Measurements from ENCODE around the gene MED13L.

Gene MED13L

GRCh38 chr12:115947696-115948062 lies 329.8 kb downstream of the MED13L start:
- H3K9ac ChIP-seq, result no peak overlapping the region
- no peaks in the 10 kb centered on the region for H3K27me3 ChIP-seq
- no peak for TF ChIP-seq Cebpa-rat (IDR thresholded peaks at IDR 0.05)
- H4K20me1 ChIP-seq, result no peaks in the 10 kb centered on the region; a peak in 2 of 22 replicates
- no peaks in the 10 kb centered on the region for H3K4me1 ChIP-seq
- no peak overlapping the region for H3K27ac ChIP-seq
- H3K4me2 ChIP-seq, result no peak overlapping the region
- H3K36me3 ChIP-seq, result peaks cover 0 to 13% (median 0%) of the 10 kb centered on the region in 11 experiments; a peak in 5 of 22 replicates
- no peak overlapping the region for H3K4me3 ChIP-seq
- H3K9me3 ChIP-seq (replicated peaks in 1 of 11), result no peaks in the 10 kb centered on the region

- Histone ChIP-seq H3K4me1 (no peaks in the 10 kb centered on the region), H4K20me1 (no peaks in the 10 kb centered on the region; a peak in 1 of 22 replicates), H3K27ac (no peak overlapping the region), H3K4me2 (no peak overlapping the region), H3K9ac (no peak overlapping the region), H3K4me3 (no peak overlapping the region), H3K27me3 (no peaks in the 10 kb centered on the region), H3K36me3 (peaks cover 0 to 13% (median 0%) of the 10 kb centered on the region in 11 experiments; a peak in 5 of 22 replicates), H3K9me3 (replicated peaks in 1 of 11) (no peaks in the 10 kb centered on the region)
- no peak for TF ChIP-seq Cebpa-rat (IDR thresholded peaks at IDR 0.05)
These were observed 330.4 kb downstream of the MED13L start for GRCh38 chr12:115946867-115947695.

DNA sequence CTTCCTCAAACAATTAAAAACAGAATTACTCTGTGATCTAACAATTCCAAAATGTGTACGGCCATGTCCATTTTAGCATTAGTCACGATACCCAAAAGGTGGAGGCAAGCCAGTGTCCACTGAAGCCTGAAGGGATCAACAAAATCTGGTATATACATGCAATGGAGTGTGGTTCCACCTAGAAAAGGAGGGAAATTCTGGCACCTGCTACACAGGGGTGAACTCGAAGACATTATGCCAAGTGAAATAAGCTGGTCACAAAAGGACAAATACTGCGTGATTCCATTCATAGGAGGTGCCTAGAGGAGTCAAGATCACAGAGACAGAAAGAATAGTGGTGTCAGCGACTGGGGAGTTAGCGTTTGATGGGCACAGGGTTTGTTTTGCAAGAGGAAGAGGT lies 331.4 kb downstream of the MED13L start:
- Histone ChIP-seq H3K4me2 (no peak overlapping the region), H3K4me3 (no peak overlapping the region), H3K27me3 (no peaks in the 10 kb centered on the region), H3K36me3 (peaks cover 0 to 10% (median 0%) of the 10 kb centered on the region in 11 experiments; a peak in 5 of 22 replicates), H3K9me3 (replicated peaks in 1 of 11) (no peaks in the 10 kb centered on the region), H3K9ac (no peak overlapping the region), H3K4me1 (no peaks in the 10 kb centered on the region), H3K27ac (no peak overlapping the region), H4K20me1 (no peaks in the 10 kb centered on the region; a peak in 1 of 22 replicates)
- no peak for TF ChIP-seq Cebpa-rat (IDR thresholded peaks at IDR 0.05)

DNA sequence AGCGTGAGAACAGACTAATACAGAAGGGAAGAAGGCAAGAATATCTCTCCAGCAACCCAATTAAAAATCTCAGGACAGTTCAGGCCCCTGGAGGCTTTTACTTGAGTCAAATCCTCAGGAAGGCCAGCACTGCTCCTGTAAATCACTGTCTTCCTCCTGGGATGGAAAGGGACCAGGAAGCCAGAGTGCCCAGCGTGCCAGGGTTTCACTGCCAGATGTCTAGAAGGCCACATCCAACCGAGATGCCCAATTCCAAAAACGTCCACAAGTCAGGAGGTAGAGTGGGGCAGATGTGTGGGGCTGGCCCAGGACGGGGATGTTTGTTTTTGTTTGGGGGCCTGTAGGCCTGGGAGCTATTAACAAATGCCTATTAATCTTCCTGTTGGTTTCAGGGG lies 332.0 kb downstream of the MED13L start:
- Histone ChIP-seq H3K9ac (no peak overlapping the region), H3K4me2 (no peak overlapping the region), H3K36me3 (peaks cover 0 to 6% (median 0%) of the 10 kb centered on the region in 11 experiments; a peak in 5 of 22 replicates), H3K4me3 (no peak overlapping the region), H3K27me3 (no peaks in the 10 kb centered on the region), H3K9me3 (replicated peaks in 1 of 11) (peaks cover 0 to 2% (median 0%) of the 10 kb centered on the region in 11 experiments; a peak in 2 of 22 replicates), H3K4me1 (no peaks in the 10 kb centered on the region), H4K20me1 (no peaks in the 10 kb centered on the region; a peak in 1 of 22 replicates), H3K27ac (no peak overlapping the region)
- no peak for TF ChIP-seq Cebpa-rat (IDR thresholded peaks at IDR 0.05)

DNA sequence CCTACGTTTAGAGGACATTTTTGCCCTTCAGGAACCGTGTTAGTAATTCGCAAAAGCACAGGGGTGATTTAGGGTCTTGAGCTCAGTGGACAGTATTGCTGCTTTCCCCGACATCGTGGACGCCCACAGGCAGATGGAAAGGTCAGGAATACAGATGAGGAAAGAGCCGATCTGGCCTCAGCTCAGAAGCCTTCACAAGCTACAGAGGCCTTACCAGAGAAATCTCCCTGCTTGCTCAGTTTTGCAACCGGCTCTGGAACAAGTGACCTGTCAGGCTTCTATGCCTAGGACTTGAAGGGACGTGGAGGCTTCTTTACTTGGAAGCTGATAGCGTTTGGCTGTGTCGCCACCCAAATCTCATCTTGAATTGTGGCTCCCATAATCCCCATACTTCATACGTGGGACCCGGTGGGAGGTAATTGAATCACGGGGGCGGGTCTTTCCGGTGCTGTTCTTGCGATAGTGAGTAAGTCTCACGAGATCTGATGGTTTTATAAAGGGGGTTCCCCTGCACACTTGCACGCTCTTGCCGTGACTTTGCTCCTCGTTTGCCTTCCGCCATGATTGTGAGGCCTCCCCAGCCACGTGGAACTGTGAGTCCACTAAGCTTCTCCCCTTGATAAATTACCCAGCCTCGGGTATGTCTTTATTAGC lies 332.5 kb downstream of the MED13L start:
- H3K9me3 ChIP-seq (replicated peaks in 1 of 11), result peaks cover 0 to 8% (median 3%) of the 10 kb centered on the region in 11 experiments; a peak in 12 of 22 replicates
- no peak overlapping the region for H3K27ac ChIP-seq
- peaks cover 0 to under 1% (median 0%) of the 10 kb centered on the region in 11 experiments; a peak in 2 of 22 replicates for H3K36me3 ChIP-seq
- H3K27me3 ChIP-seq, result no peaks in the 10 kb centered on the region
- H3K9ac ChIP-seq, result no peak overlapping the region
- H4K20me1 ChIP-seq, result no peaks in the 10 kb centered on the region; a peak in 1 of 22 replicates
- H3K4me2 ChIP-seq, result no peak overlapping the region
- H3K4me1 ChIP-seq, result no peaks in the 10 kb centered on the region
- H3K4me3 ChIP-seq, result no peak overlapping the region
- TF ChIP-seq Cebpa-rat (IDR thresholded peaks at IDR 0.05), result no peak

- Histone ChIP-seq H3K9me3 (replicated peaks in 1 of 11) (peaks cover 2 to 13% (median 9%) of the 10 kb centered on the region in 11 experiments; a peak in 17 of 22 replicates), H3K9ac (no peak overlapping the region), H3K4me2 (no peak overlapping the region), H4K20me1 (no peaks in the 10 kb centered on the region; a peak in 1 of 22 replicates), H3K36me3 (no peaks in the 10 kb centered on the region), H3K4me1 (no peaks in the 10 kb centered on the region), H3K27ac (no peak overlapping the region), H3K4me3 (no peak overlapping the region), H3K27me3 (no peaks in the 10 kb centered on the region)
- no peak for TF ChIP-seq Cebpa-rat (IDR thresholded peaks at IDR 0.05)
These were observed 333.1 kb downstream of the MED13L start for GRCh38 chr12:115944392-115944742.

DNA sequence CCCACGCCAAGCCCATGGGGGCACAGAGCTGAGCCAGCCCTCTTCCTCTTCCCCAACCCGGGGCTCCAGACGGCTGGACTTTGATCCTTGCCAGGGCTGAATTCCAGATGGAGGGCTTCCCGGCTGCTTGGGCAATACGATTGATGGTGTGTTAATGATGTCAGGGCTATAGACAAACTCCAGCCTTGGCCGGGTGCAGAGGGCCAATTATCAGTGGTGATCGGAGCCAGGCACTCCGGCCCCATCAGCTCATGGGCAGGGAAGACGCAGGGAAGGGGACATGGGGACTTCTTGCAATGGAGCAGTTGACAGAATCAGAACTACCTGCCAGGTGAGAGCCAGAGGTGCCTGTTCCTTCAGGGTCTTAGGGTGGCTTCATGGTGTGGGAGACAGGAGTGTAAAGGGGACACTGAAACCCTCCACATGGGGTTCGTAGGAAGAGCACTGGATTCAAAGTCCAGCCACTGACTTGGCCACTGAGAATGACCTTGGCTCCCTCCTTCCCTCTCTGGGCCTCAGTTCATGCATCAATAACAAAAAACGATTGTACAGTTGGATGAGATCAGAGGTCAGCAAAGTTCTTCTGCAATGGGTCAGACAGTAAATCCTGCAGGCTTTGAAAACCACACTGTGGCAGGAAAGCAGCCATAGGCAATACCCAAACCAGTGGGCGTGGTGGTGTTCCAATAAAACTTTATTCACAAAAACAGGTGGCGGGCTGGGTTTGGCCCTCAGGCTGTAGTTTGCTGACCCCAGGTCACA lies 333.7 kb downstream of the MED13L start:
- no peaks in the 10 kb centered on the region; a peak in 1 of 22 replicates for H4K20me1 ChIP-seq
- H3K36me3 ChIP-seq, result no peaks in the 10 kb centered on the region; a peak in 1 of 22 replicates
- H3K4me2 ChIP-seq, result no peak overlapping the region
- H3K27ac ChIP-seq, result no peak overlapping the region
- peaks cover 8 to 18% (median 14%) of the 10 kb centered on the region in 11 experiments; a peak in 19 of 22 replicates for H3K9me3 ChIP-seq (replicated peaks in 1 of 11)
- no peaks in the 10 kb centered on the region for H3K4me1 ChIP-seq
- no peaks in the 10 kb centered on the region for H3K27me3 ChIP-seq
- no peak overlapping the region for H3K4me3 ChIP-seq
- H3K9ac ChIP-seq, result no peak overlapping the region
- no peak for TF ChIP-seq Cebpa-rat (IDR thresholded peaks at IDR 0.05)

DNA sequence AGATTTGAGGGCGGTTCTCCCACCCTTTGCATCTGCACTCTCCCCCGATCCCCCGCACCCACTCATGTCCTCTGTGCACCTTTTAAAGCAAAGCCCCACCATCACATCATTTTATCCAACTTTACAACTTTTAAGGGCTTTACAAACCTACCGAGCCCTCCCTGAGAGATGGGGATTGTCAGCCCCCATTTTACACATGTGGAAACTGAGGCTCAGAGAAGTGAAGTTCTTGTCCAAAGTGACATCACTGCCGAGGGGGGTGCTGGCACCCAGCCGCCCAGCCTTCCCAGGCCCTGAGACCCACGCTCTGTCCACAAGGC lies 334.2 kb downstream of the MED13L start:
- H3K4me3 ChIP-seq, result no peak overlapping the region
- H3K9me3 ChIP-seq (replicated peaks in 1 of 11), result peaks cover 13 to 22% (median 19%) of the 10 kb centered on the region in 11 experiments; a peak in 19 of 22 replicates
- H3K27ac ChIP-seq, result no peak overlapping the region
- H4K20me1 ChIP-seq, result no peaks in the 10 kb centered on the region; a peak in 1 of 22 replicates
- H3K4me2 ChIP-seq, result no peak overlapping the region
- H3K36me3 ChIP-seq, result no peaks in the 10 kb centered on the region; a peak in 1 of 22 replicates
- TF ChIP-seq Cebpa-rat (IDR thresholded peaks at IDR 0.05), result no peak
- no peaks in the 10 kb centered on the region for H3K4me1 ChIP-seq
- H3K27me3 ChIP-seq, result no peaks in the 10 kb centered on the region
- no peak overlapping the region for H3K9ac ChIP-seq

GRCh38 chr12:115942346-115942745 lies 335.1 kb downstream of the MED13L start:
- Histone ChIP-seq H4K20me1 (no peaks in the 10 kb centered on the region; a peak in 1 of 22 replicates), H3K4me1 (no peaks in the 10 kb centered on the region), H3K36me3 (no peaks in the 10 kb centered on the region; a peak in 1 of 22 replicates), H3K9ac (no peak overlapping the region), H3K27ac (no peak overlapping the region), H3K4me3 (no peak overlapping the region), H3K27me3 (no peaks in the 10 kb centered on the region), H3K4me2 (no peak overlapping the region), H3K9me3 (replicated peaks in 1 of 11) (peaks cover 13 to 22% (median 20%) of the 10 kb centered on the region in 11 experiments; a peak in 19 of 22 replicates)
- TF ChIP-seq Cebpa-rat (IDR thresholded peaks at IDR 0.05), result no peak

Data from BLaER1 treated with 17β-estradiol and CSF1 and Interleukin-3, amounts not matched to agents 10 nM and 100 nM (cell line).